ENCODE measurements around the gene TSPAN5.

DNA sequence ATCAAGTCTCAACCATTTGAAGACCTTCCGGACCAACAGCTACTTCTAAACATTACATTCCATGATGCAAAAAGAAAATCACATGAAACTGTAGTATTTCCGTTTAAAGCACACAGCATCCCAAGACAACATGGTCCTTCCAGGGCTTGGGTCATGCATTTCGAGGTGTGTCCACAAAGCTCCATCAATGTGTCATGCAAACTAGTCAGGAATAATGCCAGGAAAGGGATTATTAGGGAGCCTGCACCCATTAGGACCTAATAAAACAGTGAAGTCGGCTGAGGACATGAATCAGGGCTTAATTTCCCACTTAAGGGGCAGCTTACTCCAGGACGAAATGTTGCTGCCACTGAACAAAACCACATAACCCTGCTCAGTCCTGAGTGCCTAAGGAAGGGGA, 177.9 kb downstream of the TSPAN5 start:
- TF ChIP-seq, protein P1, sequence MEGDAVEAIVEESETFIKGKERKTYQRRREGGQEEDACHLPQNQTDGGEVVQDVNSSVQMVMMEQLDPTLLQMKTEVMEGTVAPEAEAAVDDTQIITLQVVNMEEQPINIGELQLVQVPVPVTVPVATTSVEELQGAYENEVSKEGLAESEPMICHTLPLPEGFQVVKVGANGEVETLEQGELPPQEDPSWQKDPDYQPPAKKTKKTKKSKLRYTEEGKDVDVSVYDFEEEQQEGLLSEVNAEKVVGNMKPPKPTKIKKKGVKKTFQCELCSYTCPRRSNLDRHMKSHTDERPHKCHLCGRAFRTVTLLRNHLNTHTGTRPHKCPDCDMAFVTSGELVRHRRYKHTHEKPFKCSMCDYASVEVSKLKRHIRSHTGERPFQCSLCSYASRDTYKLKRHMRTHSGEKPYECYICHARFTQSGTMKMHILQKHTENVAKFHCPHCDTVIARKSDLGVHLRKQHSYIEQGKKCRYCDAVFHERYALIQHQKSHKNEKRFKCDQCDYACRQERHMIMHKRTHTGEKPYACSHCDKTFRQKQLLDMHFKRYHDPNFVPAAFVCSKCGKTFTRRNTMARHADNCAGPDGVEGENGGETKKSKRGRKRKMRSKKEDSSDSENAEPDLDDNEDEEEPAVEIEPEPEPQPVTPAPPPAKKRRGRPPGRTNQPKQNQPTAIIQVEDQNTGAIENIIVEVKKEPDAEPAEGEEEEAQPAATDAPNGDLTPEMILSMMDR (IDR thresholded peaks at IDR 0.05): no peak
- no peak for TF ChIP-seq POLR2A (IDR thresholded peaks at IDR 0.05)

All from testis (tissue), 2 donors.